ENCODE data around the gene FEM1C. TPM values are rescaled to one million over a fixed set of nuclear protein-coding genes. Genes with fewer than 3 reads are reported as not detected.

FEM1C gene
- total RNA-seq, 1 experiment from 2014 or later: 10.3 TPM

DNA sequence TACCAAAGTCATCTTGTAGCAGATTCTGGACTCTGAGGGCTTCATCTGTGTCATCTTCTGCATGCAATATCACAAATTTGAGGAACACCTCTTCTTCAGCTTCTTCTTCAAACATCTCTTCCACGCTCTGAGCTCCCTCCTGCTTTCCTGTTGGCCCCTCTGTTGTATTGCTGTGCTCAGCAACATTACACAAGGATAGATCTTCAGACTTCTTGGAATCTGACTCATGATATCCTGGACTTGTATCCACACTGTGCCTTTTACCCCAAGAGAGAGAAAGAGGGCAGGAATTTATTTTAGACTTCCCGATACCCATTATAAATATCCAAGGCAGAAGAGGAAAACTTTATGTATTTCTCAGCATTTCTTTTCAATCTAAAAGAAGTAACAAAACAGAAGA, 36.4 kb upstream of the FEM1C start:
- no peak overlapping the region for H3K27ac Mint-ChIP-seq (ENCODE audit: low read depth, unreplicated experiment)
- TF ChIP-seq, protein P1, sequence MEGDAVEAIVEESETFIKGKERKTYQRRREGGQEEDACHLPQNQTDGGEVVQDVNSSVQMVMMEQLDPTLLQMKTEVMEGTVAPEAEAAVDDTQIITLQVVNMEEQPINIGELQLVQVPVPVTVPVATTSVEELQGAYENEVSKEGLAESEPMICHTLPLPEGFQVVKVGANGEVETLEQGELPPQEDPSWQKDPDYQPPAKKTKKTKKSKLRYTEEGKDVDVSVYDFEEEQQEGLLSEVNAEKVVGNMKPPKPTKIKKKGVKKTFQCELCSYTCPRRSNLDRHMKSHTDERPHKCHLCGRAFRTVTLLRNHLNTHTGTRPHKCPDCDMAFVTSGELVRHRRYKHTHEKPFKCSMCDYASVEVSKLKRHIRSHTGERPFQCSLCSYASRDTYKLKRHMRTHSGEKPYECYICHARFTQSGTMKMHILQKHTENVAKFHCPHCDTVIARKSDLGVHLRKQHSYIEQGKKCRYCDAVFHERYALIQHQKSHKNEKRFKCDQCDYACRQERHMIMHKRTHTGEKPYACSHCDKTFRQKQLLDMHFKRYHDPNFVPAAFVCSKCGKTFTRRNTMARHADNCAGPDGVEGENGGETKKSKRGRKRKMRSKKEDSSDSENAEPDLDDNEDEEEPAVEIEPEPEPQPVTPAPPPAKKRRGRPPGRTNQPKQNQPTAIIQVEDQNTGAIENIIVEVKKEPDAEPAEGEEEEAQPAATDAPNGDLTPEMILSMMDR (IDR thresholded peaks at IDR 0.05; ENCODE audit: unreplicated experiment): no peak
- POLR2A ChIA-PET: interaction anchor here (0.7 kb wide), 1 partner anchor 277 kb away, joined by 3 read pairs; no protein-coding TSS in a partner anchor
- no peak for DNase-seq (ENCODE audit: unreplicated experiment)
- CTCF ChIA-PET: interaction anchor here (0.6 to 1.8 kb wide), 5 partner anchors 8 to 272 kb away, joined by 3 to 5 read pairs (median 3); no protein-coding TSS in a partner anchor
- intact Hi-C loops (cut with micrococcal nuclease): no loop called here
- H3K4me1 Mint-ChIP-seq (ENCODE audit: insufficient read depth, unreplicated experiment): peaks cover 6% of the 10 kb centered on the region
- no TSS peak for BruUV-seq (replicated peaks)
- no peak overlapping the region for H3K4me3 Mint-ChIP-seq (ENCODE audit: unreplicated experiment)
- no peaks in the 10 kb centered on the region for H3K27me3 Mint-ChIP-seq (ENCODE audit: insufficient read depth, unreplicated experiment)
- no peaks in the 10 kb centered on the region for H3K36me3 Mint-ChIP-seq (ENCODE audit: insufficient read depth, unreplicated experiment)
- peaks cover 9% of the 10 kb centered on the region for H3K9me3 Mint-ChIP-seq (ENCODE audit: unreplicated experiment)

DNA sequence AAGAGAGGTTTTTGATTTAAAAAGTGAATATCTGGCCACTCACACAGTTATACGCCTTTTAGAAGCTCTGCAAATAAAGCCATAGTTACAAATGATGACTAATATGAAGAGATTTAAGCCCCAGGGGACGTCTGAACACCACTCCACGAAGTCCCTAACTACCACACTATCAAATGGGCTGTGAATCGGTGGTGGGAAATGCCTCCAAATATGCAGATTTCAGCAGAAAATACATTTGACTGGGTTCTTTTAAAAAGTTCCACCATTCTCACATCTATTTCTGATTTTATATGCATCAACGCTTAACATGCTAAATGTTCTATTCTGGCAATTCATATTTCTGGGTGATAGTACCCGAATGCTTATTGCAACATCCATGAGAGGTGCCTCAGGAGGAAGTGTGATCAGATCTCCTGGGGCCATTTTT, 35.2 kb upstream of the FEM1C start:
- Mint-ChIP-seq H3K4me1 (ENCODE audit: insufficient read depth, unreplicated experiment) (peaks cover 12% of the 10 kb centered on the region), H3K36me3 (ENCODE audit: insufficient read depth, unreplicated experiment) (no peaks in the 10 kb centered on the region), H3K27me3 (ENCODE audit: insufficient read depth, unreplicated experiment) (no peaks in the 10 kb centered on the region), H3K4me3 (ENCODE audit: unreplicated experiment) (no peak overlapping the region), H3K9me3 (ENCODE audit: unreplicated experiment) (peaks cover 9% of the 10 kb centered on the region), H3K27ac (ENCODE audit: low read depth, unreplicated experiment) (no peak overlapping the region)
- POLR2A ChIA-PET: interaction anchor here (0.6 kb wide), 1 partner anchor 43 kb away, joined by 3 read pairs; no protein-coding TSS in a partner anchor
- CTCF ChIA-PET: interaction anchor here (0.6 to 13.3 kb wide), 2 partner anchors 202 to 271 kb away, joined by 3 to 264 read pairs; no protein-coding TSS in a partner anchor
- TF ChIP-seq, protein P1 (IDR thresholded peaks at IDR 0.05; ENCODE audit: unreplicated experiment): no peak
- BruUV-seq (replicated peaks): no TSS peak
- peak; percentile 43 for DNase-seq (ENCODE audit: unreplicated experiment)
- intact Hi-C loops (cut with micrococcal nuclease): loop anchor here (5.0 to 10.0 kb wide), 2 partner anchors 415 to 482 kb away; partner anchors contain the start of gene TRIM36

DNA sequence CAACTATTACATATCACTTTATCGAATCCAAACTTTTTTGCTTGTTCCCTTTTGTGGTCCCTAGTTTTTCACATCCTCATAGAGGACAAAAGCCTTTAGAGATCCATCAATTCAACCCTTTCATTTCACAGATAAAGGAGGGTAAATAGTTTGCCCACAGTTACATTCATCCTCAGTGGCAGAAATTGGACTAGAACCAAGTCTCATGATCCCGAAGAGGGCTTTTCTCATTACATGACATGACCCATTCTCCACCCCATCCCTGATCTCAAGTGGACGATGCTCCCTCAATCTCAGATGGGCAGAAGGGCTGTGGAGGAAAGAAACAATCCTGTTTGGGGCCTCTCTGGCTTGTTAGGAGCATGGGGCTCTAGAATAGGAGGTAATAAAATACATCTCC, 34.6 kb upstream of the FEM1C start:
- H3K36me3 Mint-ChIP-seq (ENCODE audit: insufficient read depth, unreplicated experiment): no peaks in the 10 kb centered on the region
- CTCF ChIA-PET: interaction anchor here (0.6 to 13.3 kb wide), 2 partner anchors 202 to 271 kb away, joined by 3 to 264 read pairs; no protein-coding TSS in a partner anchor
- POLR2A ChIA-PET: no interaction called here

DNA sequence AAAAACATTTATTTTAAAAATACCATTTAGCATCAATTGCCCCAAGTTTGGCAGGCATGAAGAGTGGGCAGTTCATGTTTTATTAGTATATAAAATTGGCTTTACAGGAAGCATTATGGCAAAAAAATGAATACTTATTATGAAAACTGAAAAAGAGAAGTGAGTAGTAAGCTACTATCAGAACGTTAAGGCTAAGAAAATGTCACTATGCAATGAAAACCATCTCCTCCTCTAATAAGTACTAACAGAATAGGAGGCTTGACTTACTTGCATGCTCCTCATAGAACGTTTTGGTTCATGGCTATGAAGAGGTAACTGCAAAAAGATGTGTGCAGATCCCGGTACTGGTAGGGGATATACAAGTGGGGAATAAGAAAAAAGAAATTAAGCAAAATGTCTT, 34.1 kb upstream of the FEM1C start:
- ChIA-PET POLR2A (no interaction called here), CTCF (interaction anchor here (1.0 to 13.3 kb wide), 2 partner anchors 270 to 317 kb away, joined by 4 to 264 read pairs; no protein-coding TSS in a partner anchor)
- Mint-ChIP-seq H3K4me1 (ENCODE audit: insufficient read depth, unreplicated experiment) (peaks cover 17% of the 10 kb centered on the region), H3K4me3 (ENCODE audit: unreplicated experiment) (no peak overlapping the region), H3K36me3 (ENCODE audit: insufficient read depth, unreplicated experiment) (no peaks in the 10 kb centered on the region), H3K27ac (ENCODE audit: low read depth, unreplicated experiment) (no peak overlapping the region), H3K27me3 (ENCODE audit: insufficient read depth, unreplicated experiment) (no peaks in the 10 kb centered on the region), H3K9me3 (ENCODE audit: unreplicated experiment) (peaks cover 9% of the 10 kb centered on the region)
- BruUV-seq (replicated peaks): no TSS peak
- TF ChIP-seq, protein P1 (IDR thresholded peaks at IDR 0.05; ENCODE audit: unreplicated experiment): no peak
- no peak for DNase-seq (ENCODE audit: unreplicated experiment)
- intact Hi-C loops (cut with micrococcal nuclease): loop anchor here (5.0 to 10.0 kb wide), 2 partner anchors 414 to 481 kb away; partner anchors contain the start of gene TRIM36

More for the DNA sequence above, 34.6 kb upstream of the FEM1C start:
- Mint-ChIP-seq H3K9me3 (ENCODE audit: unreplicated experiment) (peaks cover 9% of the 10 kb centered on the region), H3K27ac (ENCODE audit: low read depth, unreplicated experiment) (no peak overlapping the region), H3K27me3 (ENCODE audit: insufficient read depth, unreplicated experiment) (no peaks in the 10 kb centered on the region), H3K4me1 (ENCODE audit: insufficient read depth, unreplicated experiment) (peaks cover 16% of the 10 kb centered on the region), H3K4me3 (ENCODE audit: unreplicated experiment) (no peak overlapping the region)
- no TSS peak for BruUV-seq (replicated peaks)
- no peak for DNase-seq (ENCODE audit: unreplicated experiment)
- intact Hi-C loops (cut with micrococcal nuclease): loop anchor here (5.0 to 10.0 kb wide), 2 partner anchors 414 to 482 kb away; partner anchors contain the start of gene TRIM36
- TF ChIP-seq, protein P1 (IDR thresholded peaks at IDR 0.05; ENCODE audit: unreplicated experiment): no peak

Data from MCF 10A (cell line).